Measurements from ENCODE around the gene PACS2.

The PACS2 gene

DNA sequence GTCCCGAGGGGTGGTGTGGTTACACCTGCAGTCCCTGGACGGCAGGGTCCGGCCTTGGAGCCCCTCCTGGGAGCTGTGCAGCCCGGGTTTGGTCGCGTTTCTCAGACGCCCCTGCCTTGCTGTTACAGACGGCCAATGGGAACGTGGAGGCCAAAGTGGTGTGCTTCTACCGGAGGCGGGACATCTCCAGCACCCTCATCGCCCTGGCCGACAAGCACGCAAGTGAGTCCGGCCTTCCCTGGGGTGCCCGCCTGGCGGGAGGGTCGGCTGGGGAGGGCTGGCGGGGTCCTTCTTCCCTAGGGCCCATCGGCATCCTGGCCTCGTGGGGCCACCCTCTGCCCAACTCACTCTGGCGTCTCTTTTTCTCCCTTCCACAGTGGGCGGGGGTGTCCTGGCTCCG, 130.7 kb downstream of the PACS2 start:
- no peak for DNase-seq (ENCODE audit: low read depth)

DNA sequence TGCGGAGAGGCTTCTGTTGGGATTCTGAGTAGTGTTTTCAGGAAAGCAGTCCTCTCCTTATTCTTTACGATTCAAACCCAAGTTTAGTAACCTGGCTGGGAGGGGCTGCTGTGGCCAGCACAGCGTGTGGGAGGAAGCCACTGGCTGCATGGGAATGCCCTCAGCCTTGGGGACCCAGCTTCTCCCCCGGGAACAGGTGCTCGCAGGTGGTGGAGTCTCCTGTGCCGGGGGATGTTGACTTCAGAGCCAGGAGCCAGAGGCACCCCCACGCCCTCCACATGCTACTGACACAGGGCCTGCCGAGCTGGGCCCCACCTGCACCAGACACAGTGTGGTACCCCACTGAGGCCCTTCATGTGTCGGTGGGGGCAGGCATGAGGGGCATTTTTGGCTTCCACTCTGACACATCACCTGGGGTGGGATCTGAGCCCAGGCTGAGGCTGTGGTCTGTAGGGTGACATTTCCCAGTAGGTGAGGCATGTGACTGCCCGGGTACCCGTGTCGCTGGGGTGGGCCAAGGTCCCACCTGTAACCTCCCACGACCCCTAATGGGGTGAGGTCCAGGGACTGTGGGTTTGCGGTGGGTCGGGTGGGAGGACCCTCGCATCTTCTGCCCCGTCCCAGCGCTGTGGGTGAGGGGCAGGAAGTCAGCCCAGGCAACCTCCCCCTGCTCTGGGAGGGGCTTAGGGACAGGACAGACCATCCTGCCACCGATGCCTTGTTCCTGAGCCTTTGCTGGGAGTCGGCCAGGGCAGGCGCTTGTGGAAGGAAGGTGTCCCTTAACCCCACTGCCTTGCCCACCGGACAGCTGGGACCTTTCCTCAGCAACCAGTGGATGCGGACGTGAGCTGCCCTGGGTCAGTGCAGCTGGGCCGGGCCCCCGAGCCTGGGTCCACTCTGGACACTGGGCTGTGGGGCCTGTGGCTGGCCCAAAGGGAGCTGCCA, 131.6 kb downstream of the PACS2 start:
- no peak for DNase-seq (ENCODE audit: low read depth)

DNA sequence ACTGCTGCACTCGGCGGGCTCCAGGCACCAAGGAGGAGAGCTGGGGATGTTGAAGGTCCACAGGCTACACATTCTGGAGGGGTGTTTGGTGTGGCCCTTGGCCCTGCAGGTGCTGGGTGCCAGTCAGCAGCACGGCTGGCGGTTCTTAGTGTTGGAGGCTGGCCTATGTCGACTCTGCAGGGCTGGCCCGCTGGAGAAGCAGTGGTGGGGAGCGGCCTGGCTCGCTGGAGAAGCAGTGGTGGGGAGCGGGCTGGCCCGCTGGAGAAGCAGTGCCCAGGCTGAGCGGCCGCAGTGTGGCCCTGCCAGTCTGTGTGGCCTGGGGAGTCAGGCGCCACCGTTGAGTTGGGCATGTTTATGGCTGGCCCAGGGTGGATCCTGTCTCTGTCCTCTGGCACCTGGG, 132.4 kb downstream of the PACS2 start:
- no peak for DNase-seq (ENCODE audit: low read depth)

All from stimulated activated CD8-positive, alpha-beta memory T cell treated with anti-CD3 and anti-CD28 coated beads, Interleukin-15, amount 100 ng/mL, for 1 hour (primary cell).